Tibial artery (tissue), 4 donors: ENCODE measurements around the gene VOPP1.

Experiments
- DNase-seq, 2 donors: peaks; one replicate each; pipeline ENCODE4 v3.0.0-alpha.2; 2019
- H3K27ac ChIP-seq, 2 donors: fragments of 200-600 bp; sonication (generic) in 1 of 2; 1 replicate in 1 of 2; 2 replicates in 1 of 2; pipeline ENCODE4 v1.5.1; 2018 to 2019; ENCODE audit warnings: mild to moderate bottlenecking in 1 of 2
- H3K27me3 ChIP-seq, 2 donors: fragments of 200-600 bp; sonication (generic) in 1 of 2; one replicate each; pipeline versions ENCODE4 v1.5.1 to v1.6.0; 2016 to 2019
- H3K36me3 ChIP-seq, 3 donors: fragments of 200-600 bp; sonication (generic) in 2 of 3; one replicate each; pipeline ENCODE4 v1.5.1; 2016 to 2019; ENCODE audit warnings: mild to moderate bottlenecking in 2 of 3
- H3K4me1 ChIP-seq, 4 donors: fragments of 200-600 bp; sonication (generic) in 2 of 4; 1 replicate in 3 of 4; 2 replicates in 1 of 4; pipeline ENCODE4 v1.5.1; 2016 to 2019
- H3K4me3 ChIP-seq, 2 donors: fragments of 200-600 bp; sonication (generic) in 1 of 2; 1 replicate in 1 of 2; 2 replicates in 1 of 2; pipeline ENCODE4 v1.5.1; 2018 to 2019; ENCODE audit warnings: mild to moderate bottlenecking in 2 of 2
- H3K9me3 ChIP-seq, 3 donors: fragments of 200-600 bp; sonication (generic) in 1 of 3; one replicate each; pipeline ENCODE4 v1.5.1; 2016 to 2019
- intact Hi-C: fragments of 100-400 bp; cut with DNase I; formaldehyde crosslinking; loops from one replicate; pipeline ENCODE4 v1.15.0; 2023; ENCODE audit warnings: low total_unique reads
- TF ChIP-seq, protein P1 (sequence below), 2 experiments: fragments of 200-600 bp in 1 of 2; fragments of 450-650 bp in 1 of 2; IDR thresholded peaks; one replicate each; pipeline ENCODE4 v1.5.1; 2017 to 2019; ENCODE audit warnings: antibody characterized with exemption in 2 of 2, mild to moderate bottlenecking in 1 of 2, moderate library complexity in 1 of 2

The VOPP1 gene

DNA sequence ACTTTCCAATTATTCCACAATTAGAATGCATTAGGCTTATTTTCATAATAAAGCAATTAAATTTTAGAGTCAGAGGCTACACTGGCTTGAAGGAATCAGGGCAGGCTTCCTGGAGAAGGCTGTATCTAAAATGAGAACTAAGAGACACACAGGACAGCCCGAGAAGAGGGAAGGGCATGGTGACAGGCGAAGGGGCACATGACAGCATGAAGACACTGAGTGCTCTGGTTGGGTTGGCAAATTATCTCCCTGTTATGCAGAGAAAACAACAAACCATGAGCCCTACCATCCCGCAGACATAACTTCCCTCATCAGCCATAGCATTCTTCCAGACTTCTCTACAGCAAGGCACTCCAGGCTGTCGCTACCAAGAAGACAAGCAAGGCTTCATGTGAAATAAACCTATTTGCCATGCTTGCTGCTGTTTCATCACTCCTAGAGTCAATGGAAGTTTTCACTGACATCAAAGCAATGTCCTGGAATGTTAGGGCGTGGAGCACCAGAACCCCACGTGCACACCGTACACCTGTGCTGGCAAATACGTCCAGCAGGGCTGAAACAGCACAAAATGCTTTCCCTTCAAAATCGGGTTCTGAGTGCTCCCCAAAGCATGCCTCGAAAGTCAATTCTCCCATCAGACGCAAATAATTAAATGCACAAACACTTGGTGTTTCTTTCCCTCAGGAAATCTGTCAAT lies 21.3 kb downstream of the VOPP1 start:
- intact Hi-C loops: no loop called here
- H3K27ac ChIP-seq: no peak overlapping the region
- peaks cover 0 to 34% (median 25%) of the 10 kb centered on the region in 4 donors for H3K4me1 ChIP-seq

DNA sequence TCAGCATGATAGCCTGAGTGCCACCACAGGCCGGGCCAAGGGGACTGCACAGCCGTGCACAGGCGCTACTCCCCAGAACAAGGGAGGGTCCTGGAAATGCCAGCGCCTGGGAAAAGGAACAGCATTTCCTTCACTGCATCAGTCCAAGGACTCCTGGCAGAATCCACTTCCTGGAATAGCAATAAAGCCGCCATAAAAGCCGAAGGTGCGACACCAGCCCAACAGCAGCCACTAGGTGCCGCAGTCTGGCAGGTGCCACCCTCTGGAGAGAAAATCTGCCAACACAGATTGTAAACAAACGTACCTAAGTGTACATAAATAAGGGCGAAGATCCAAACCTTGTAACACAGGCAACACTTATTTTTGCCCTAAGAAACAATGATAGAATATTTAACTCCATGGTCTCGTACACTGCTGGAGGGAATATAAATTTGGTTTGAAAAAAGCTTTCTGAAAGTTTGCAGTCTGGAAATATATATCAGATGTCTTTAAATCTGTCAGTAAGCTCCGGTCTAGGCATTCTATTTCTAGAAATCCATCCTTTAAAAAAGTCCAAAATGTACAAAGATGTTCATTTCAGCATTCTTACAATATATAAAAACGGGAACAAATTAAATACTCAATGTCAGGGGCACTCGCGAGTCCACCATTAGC lies 22.2 kb downstream of the VOPP1 start:
- Histone ChIP-seq H3K27me3 (no peaks in the 10 kb centered on the region), H3K4me1 (peaks cover 0 to 34% (median 25%) of the 10 kb centered on the region in 4 donors), H3K4me3 (no peak overlapping the region), H3K36me3 (no peaks in the 10 kb centered on the region), H3K9me3 (no peaks in the 10 kb centered on the region), H3K27ac (no peak overlapping the region)
- no peak for DNase-seq
- TF ChIP-seq, protein P1, sequence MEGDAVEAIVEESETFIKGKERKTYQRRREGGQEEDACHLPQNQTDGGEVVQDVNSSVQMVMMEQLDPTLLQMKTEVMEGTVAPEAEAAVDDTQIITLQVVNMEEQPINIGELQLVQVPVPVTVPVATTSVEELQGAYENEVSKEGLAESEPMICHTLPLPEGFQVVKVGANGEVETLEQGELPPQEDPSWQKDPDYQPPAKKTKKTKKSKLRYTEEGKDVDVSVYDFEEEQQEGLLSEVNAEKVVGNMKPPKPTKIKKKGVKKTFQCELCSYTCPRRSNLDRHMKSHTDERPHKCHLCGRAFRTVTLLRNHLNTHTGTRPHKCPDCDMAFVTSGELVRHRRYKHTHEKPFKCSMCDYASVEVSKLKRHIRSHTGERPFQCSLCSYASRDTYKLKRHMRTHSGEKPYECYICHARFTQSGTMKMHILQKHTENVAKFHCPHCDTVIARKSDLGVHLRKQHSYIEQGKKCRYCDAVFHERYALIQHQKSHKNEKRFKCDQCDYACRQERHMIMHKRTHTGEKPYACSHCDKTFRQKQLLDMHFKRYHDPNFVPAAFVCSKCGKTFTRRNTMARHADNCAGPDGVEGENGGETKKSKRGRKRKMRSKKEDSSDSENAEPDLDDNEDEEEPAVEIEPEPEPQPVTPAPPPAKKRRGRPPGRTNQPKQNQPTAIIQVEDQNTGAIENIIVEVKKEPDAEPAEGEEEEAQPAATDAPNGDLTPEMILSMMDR (IDR thresholded peaks at IDR 0.05): no peak
- intact Hi-C loops: no loop called here

More for the DNA sequence above, 21.3 kb downstream of the VOPP1 start:
- DNase-seq: no peak
- H3K9me3 ChIP-seq: no peaks in the 10 kb centered on the region
- no peaks in the 10 kb centered on the region for H3K27me3 ChIP-seq
- H3K36me3 ChIP-seq: no peaks in the 10 kb centered on the region
- TF ChIP-seq, protein P1 (IDR thresholded peaks at IDR 0.05): no peak
- H3K4me3 ChIP-seq: no peak overlapping the region

DNA sequence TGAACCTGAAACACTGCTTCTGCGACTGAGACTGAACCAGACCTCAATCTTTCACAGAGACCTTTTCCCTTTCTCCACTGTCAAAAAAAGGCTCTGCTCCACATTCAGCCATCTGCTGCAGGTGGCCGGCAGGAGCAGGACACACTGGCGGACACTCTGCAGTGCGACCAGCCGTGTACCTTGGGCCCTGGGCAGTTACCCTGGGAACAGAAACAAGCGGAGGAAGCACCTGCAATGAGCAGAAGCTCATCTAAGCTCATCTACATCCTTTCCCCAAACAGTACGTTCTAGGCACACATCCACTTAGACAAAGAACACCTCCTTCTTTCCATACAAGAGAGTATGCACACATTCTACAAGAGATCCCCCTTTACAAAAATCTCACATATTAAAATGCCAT lies 22.8 kb downstream of the VOPP1 start:
- Histone ChIP-seq H3K27me3 (no peaks in the 10 kb centered on the region), H3K4me1 (peaks cover 0 to 34% (median 25%) of the 10 kb centered on the region in 4 donors), H3K36me3 (no peaks in the 10 kb centered on the region), H3K4me3 (no peak overlapping the region), H3K27ac (no peak overlapping the region), H3K9me3 (no peaks in the 10 kb centered on the region)
- intact Hi-C loops: no loop called here
- no peak for DNase-seq
- TF ChIP-seq, protein P1 (IDR thresholded peaks at IDR 0.05): no peak

DNA sequence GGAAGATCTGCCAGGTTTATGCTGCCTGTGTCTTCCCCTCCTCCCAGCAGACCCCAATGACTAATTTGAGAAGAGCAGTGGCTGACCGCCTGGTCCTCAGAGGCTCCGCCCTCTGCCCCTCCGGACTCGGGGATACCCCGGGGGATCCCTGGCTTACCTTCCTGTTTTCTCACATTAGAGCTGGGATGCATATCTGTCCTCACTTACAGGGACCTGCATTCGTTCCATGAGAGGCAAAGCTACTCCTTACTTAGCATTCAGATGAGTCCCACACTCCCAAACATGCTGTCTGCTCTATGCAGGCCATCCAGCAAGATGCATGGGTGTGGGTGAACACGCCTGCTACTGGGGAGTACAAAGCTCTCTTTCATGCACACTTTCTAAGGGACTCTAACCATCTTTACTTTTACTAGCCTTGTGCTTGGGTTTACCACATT lies 24.0 kb downstream of the VOPP1 start:
- H3K27ac ChIP-seq: no peak overlapping the region
- H3K27me3 ChIP-seq: no peaks in the 10 kb centered on the region
- H3K36me3 ChIP-seq: no peaks in the 10 kb centered on the region
- H3K4me1 ChIP-seq: peaks cover 0 to 25% (median 22%) of the 10 kb centered on the region in 4 donors
- intact Hi-C loops: no loop called here
- TF ChIP-seq, protein P1 (IDR thresholded peaks at IDR 0.05): no peak
- no peaks in the 10 kb centered on the region for H3K9me3 ChIP-seq
- no peak overlapping the region for H3K4me3 ChIP-seq
- no peak for DNase-seq

DNA sequence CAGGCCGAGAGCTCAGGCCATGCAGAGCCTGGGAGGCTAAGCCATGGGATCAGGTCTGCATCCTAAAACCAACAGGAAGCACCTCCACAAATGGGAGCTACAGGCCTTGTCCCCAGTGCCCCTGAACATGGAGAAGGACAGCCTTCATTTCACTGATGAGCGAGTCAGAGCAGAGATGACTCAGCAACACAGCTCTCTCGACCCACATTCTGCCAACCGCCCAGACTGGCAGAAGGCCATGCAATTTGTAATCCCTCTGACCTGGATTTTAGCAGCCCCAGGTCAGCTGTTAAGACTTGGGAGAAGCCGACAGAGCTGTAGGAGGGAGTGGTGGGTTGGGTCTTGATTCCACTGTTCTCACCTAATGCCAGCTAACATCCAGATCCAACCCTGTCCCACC lies 25.5 kb downstream of the VOPP1 start:
- H3K27me3 ChIP-seq: no peaks in the 10 kb centered on the region
- H3K27ac ChIP-seq: no peak overlapping the region
- H3K4me1 ChIP-seq: peaks cover 0 to 12% (median 10%) of the 10 kb centered on the region in 4 donors
- H3K4me3 ChIP-seq: no peak overlapping the region
- peak; percentile 65 to 90 for DNase-seq
- intact Hi-C loops: no loop called here
- no peaks in the 10 kb centered on the region for H3K9me3 ChIP-seq
- H3K36me3 ChIP-seq: no peaks in the 10 kb centered on the region
- TF ChIP-seq, protein P1 (IDR thresholded peaks at IDR 0.05): no peak
